T47D (cell line): ENCODE data around the gene MAML2.

Source experiments
- DNase-seq, 2 experiments: peaks; one replicate each; pipeline versions ENCODE4 v3.0.0 to v3.0.0-alpha.2; 2011 to 2012; ENCODE audit warnings: low read depth in 1 of 2, low spot score in 1 of 2
- JUND ChIP-seq: IDR thresholded peaks from 2 replicates; pipeline ENCODE4 v1.6.1; 2012; ENCODE audit warnings: low read depth
- in situ Hi-C: cut with HindIII; loops from 2 replicates; pipeline ENCODE4 v1.10.0; 2016; ENCODE audit warnings: low sequenced_read_pairs, low pct_unique_long_range_greater_than_20kb

MAML2 gene

GRCh38 chr11:96043291-96043690, 299.7 kb downstream of the MAML2 start:
- no peak for DNase-seq
- in situ Hi-C loops = no loop called here
- TF ChIP-seq JUND = no peak

GRCh38 chr11:96038046-96038445, 304.9 kb downstream of the MAML2 start:
- in situ Hi-C loops = no loop called here
- DNase-seq = peak in 1 of 2 experiments; percentile 39
- TF ChIP-seq JUND = no peak

- peak in 1 of 2 experiments; percentile 60 for DNase-seq
- in situ Hi-C loops = no loop called here
- no peak for TF ChIP-seq JUND
These were observed 305.5 kb downstream of the MAML2 start for GRCh38 chr11:96037405-96037949.

- TF ChIP-seq JUND = no peak
- no peak for DNase-seq
- in situ Hi-C loops = no loop called here
These were observed 306.1 kb downstream of the MAML2 start for GRCh38 chr11:96036863-96037262.

GRCh38 chr11:96035740-96036078, 307.3 kb downstream of the MAML2 start:
- in situ Hi-C loops = no loop called here
- DNase-seq = no peak
- no peak for TF ChIP-seq JUND

GRCh38 chr11:96035031-96035739, 307.8 kb downstream of the MAML2 start:
- no peak for DNase-seq
- no peak for TF ChIP-seq JUND
- in situ Hi-C loops = no loop called here

- no peak for TF ChIP-seq JUND
- DNase-seq = no peak
- in situ Hi-C loops = no loop called here
These were observed 309.4 kb downstream of the MAML2 start for GRCh38 chr11:96033599-96033998.

GRCh38 chr11:96033095-96033494, 309.9 kb downstream of the MAML2 start:
- in situ Hi-C loops = no loop called here
- TF ChIP-seq JUND = no peak
- DNase-seq = no peak

GRCh38 chr11:96028746-96029145, 314.2 kb downstream of the MAML2 start:
- in situ Hi-C loops = no loop called here
- no peak for TF ChIP-seq JUND
- no peak for DNase-seq

- in situ Hi-C loops = no loop called here
- no peak for TF ChIP-seq JUND
- no peak for DNase-seq
These were observed 316.0 kb downstream of the MAML2 start for GRCh38 chr11:96027021-96027420.

GRCh38 chr11:96026310-96026709, 316.7 kb downstream of the MAML2 start:
- no peak for TF ChIP-seq JUND
- in situ Hi-C loops = no loop called here
- DNase-seq = no peak

GRCh38 chr11:96024666-96025065, 318.3 kb downstream of the MAML2 start:
- TF ChIP-seq JUND = no peak
- no peak for DNase-seq
- in situ Hi-C loops = no loop called here

- no peak for TF ChIP-seq JUND
- in situ Hi-C loops = no loop called here
These were observed 319.7 kb downstream of the MAML2 start for GRCh38 chr11:96023275-96023674.

More at GRCh38 chr11:96023275-96023674, 319.7 kb downstream of the MAML2 start:
- DNase-seq = no peak
